Measurements from ENCODE around the gene MTRR.

Gene MTRR

GRCh38 chr5:7926720-7927119 is 57.8 kb downstream of the MTRR start:
- no peak overlapping the region for H3K4me3 ChIP-seq (ENCODE audit: low read length)
- H3K9ac ChIP-seq (ENCODE audit: low read length): no peak overlapping the region
- no peaks in the 10 kb centered on the region for H3K27me3 ChIP-seq (ENCODE audit: control insufficient read depth, insufficient read depth, low read length)
- H3K9me3 ChIP-seq (ENCODE audit: control insufficient read depth, low read depth, low read length): no peaks in the 10 kb centered on the region
- H3K4me1 ChIP-seq (ENCODE audit: control insufficient read depth, low read depth, low read length): no peaks in the 10 kb centered on the region
- no peak overlapping the region for H3K27ac ChIP-seq (ENCODE audit: low read length)
- no peaks in the 10 kb centered on the region for H3K36me3 ChIP-seq (ENCODE audit: control insufficient read depth, low read depth, low read length)

- no peaks in the 10 kb centered on the region for H3K9me3 ChIP-seq (ENCODE audit: control insufficient read depth, low read depth, low read length)
These were observed 58.8 kb downstream of the MTRR start for GRCh38 chr5:7927466-7928375.

GRCh38 chr5:7930011-7930410 is 61.1 kb downstream of the MTRR start:
- Histone ChIP-seq H3K27me3 (ENCODE audit: control insufficient read depth, insufficient read depth, low read length) (no peaks in the 10 kb centered on the region), H3K27ac (ENCODE audit: low read length) (no peak overlapping the region), H3K4me3 (ENCODE audit: low read length) (no peak overlapping the region), H3K4me1 (ENCODE audit: control insufficient read depth, low read depth, low read length) (no peaks in the 10 kb centered on the region), H3K9me3 (ENCODE audit: control insufficient read depth, low read depth, low read length) (no peaks in the 10 kb centered on the region), H3K36me3 (ENCODE audit: control insufficient read depth, low read depth, low read length) (no peaks in the 10 kb centered on the region), H3K9ac (ENCODE audit: low read length) (no peak overlapping the region)

More at GRCh38 chr5:7927466-7928375, 58.8 kb downstream of the MTRR start:
- Histone ChIP-seq H3K27ac (ENCODE audit: low read length) (no peak overlapping the region), H3K4me1 (ENCODE audit: control insufficient read depth, low read depth, low read length) (no peaks in the 10 kb centered on the region), H3K9ac (ENCODE audit: low read length) (no peak overlapping the region), H3K27me3 (ENCODE audit: control insufficient read depth, insufficient read depth, low read length) (no peaks in the 10 kb centered on the region), H3K36me3 (ENCODE audit: control insufficient read depth, low read depth, low read length) (no peaks in the 10 kb centered on the region), H3K4me3 (ENCODE audit: low read length) (no peak overlapping the region)

- Histone ChIP-seq H3K9ac (ENCODE audit: low read length) (no peak overlapping the region), H3K9me3 (ENCODE audit: control insufficient read depth, low read depth, low read length) (no peaks in the 10 kb centered on the region), H3K4me1 (ENCODE audit: control insufficient read depth, low read depth, low read length) (no peaks in the 10 kb centered on the region), H3K4me3 (ENCODE audit: low read length) (no peak overlapping the region), H3K27ac (ENCODE audit: low read length) (no peak overlapping the region), H3K36me3 (ENCODE audit: control insufficient read depth, low read depth, low read length) (no peaks in the 10 kb centered on the region), H3K27me3 (ENCODE audit: control insufficient read depth, insufficient read depth, low read length) (no peaks in the 10 kb centered on the region)
These were observed 72.7 kb downstream of the MTRR start for GRCh38 chr5:7941692-7942091.

- Histone ChIP-seq H3K36me3 (ENCODE audit: control insufficient read depth, low read depth, low read length) (no peaks in the 10 kb centered on the region), H3K4me1 (ENCODE audit: control insufficient read depth, low read depth, low read length) (no peaks in the 10 kb centered on the region), H3K9ac (ENCODE audit: low read length) (no peak overlapping the region), H3K27me3 (ENCODE audit: control insufficient read depth, insufficient read depth, low read length) (no peaks in the 10 kb centered on the region), H3K9me3 (ENCODE audit: control insufficient read depth, low read depth, low read length) (no peaks in the 10 kb centered on the region), H3K27ac (ENCODE audit: low read length) (no peak overlapping the region), H3K4me3 (ENCODE audit: low read length) (no peak overlapping the region)
These were observed 78.4 kb downstream of the MTRR start for GRCh38 chr5:7947301-7947700.
